H9 (cell line): Measurements from ENCODE around the gene CHD9. TPM values are rescaled to one million over a fixed set of nuclear protein-coding genes. Genes with fewer than 3 reads are reported as not detected.
A peak's percentile ranks its signal among the peaks of the same experiment; 100 is the strongest.

ENCODE experiments used
- DNase-seq: peaks from one replicate; pipeline ENCODE4 v3.0.0-alpha.2; 2017
- H2AFZ ChIP-seq: one replicate; pipeline ENCODE4 v1.6.1; 2013; ENCODE audit warnings: mild to moderate bottlenecking, low read length, control low read depth, moderate library complexity
- H2AK5ac ChIP-seq: 2 replicates; pipeline ENCODE4 v1.6.1; 2013; ENCODE audit warnings: low read length, control low read depth, mixed read lengths; ENCODE audit not compliant: insufficient read length
- H2BK120ac ChIP-seq: one replicate; pipeline ENCODE4 v1.6.1; 2013; ENCODE audit warnings: low read depth, mild to moderate bottlenecking, low read length, control low read depth, inconsistent platforms; ENCODE audit not compliant: poor library complexity, severe bottlenecking
- H2BK12ac ChIP-seq: 2 replicates; pipeline ENCODE4 v1.6.1; 2013; ENCODE audit warnings: low read length, control low read depth, mixed read lengths, low read depth; ENCODE audit not compliant: insufficient read length
- H2BK15ac ChIP-seq: 2 replicates; pipeline ENCODE4 v1.6.1; 2013; ENCODE audit warnings: low read depth, low read length, control low read depth
- H2BK20ac ChIP-seq: one replicate; pipeline ENCODE4 v1.6.1; 2013; ENCODE audit warnings: low read depth, mild to moderate bottlenecking, low read length, control low read depth, inconsistent platforms; ENCODE audit not compliant: poor library complexity, severe bottlenecking
- H2BK5ac ChIP-seq: 2 replicates; pipeline ENCODE4 v1.6.1; 2013; ENCODE audit warnings: low read length, control low read depth, mixed read lengths; ENCODE audit not compliant: insufficient read length
- H3K14ac ChIP-seq: 2 replicates; pipeline ENCODE4 v1.6.1; 2013; ENCODE audit warnings: low read length, control low read depth; ENCODE audit not compliant: insufficient read depth
- H3K18ac ChIP-seq: 2 replicates; pipeline ENCODE4 v1.6.1; 2013; ENCODE audit warnings: low read depth, mild to moderate bottlenecking, mixed read lengths, low read length, control low read depth; ENCODE audit not compliant: insufficient read length
- H3K23ac ChIP-seq: 2 replicates; pipeline ENCODE4 v1.6.1; 2013; ENCODE audit warnings: low read length, control low read depth, mixed read lengths, low read depth; ENCODE audit not compliant: insufficient read length
- H3K23me2 ChIP-seq: 2 replicates; pipeline ENCODE4 v1.6.1; 2013; ENCODE audit warnings: low read depth, mild to moderate bottlenecking, mixed read lengths, low read length, control low read depth; ENCODE audit not compliant: insufficient read length, poor library complexity, severe bottlenecking
- H3K27ac ChIP-seq: 2 replicates; pipeline ENCODE4 v1.5.1; 2013; ENCODE audit warnings: low read length, control low read depth, mixed read lengths, low read depth; ENCODE audit not compliant: insufficient read length
- H3K27me3 ChIP-seq: 2 replicates; pipeline ENCODE4 v1.6.1; 2013; ENCODE audit warnings: low read length, control low read depth, inconsistent platforms; ENCODE audit not compliant: insufficient read depth
- H3K4ac ChIP-seq: 2 replicates; pipeline ENCODE4 v1.6.1; 2013; ENCODE audit warnings: low read depth, mild to moderate bottlenecking, control low read depth, inconsistent platforms, low read length, moderate library complexity
- H3K4me1 ChIP-seq: 2 replicates; pipeline ENCODE4 v1.6.1; 2013; ENCODE audit warnings: low read length, control low read depth, inconsistent platforms; ENCODE audit not compliant: insufficient read depth
- H3K4me2 ChIP-seq: 2 replicates; pipeline ENCODE4 v1.6.1; 2013; ENCODE audit warnings: low read length, control low read depth, mixed read lengths; ENCODE audit not compliant: insufficient read length, insufficient read depth
- H3K56ac ChIP-seq: 2 replicates; pipeline ENCODE4 v1.6.1; 2013; ENCODE audit warnings: low read depth, mild to moderate bottlenecking, mixed read lengths, low read length, control low read depth; ENCODE audit not compliant: insufficient read length
- H3K79me1 ChIP-seq: 2 replicates; pipeline ENCODE4 v1.6.1; 2013; ENCODE audit warnings: low read depth, mild to moderate bottlenecking, moderate library complexity, low read length, control low read depth, inconsistent platforms; ENCODE audit not compliant: insufficient read depth, poor library complexity, severe bottlenecking
- H3K79me2 ChIP-seq: 2 replicates; pipeline ENCODE4 v1.6.1; 2013; ENCODE audit warnings: low read length, control low read depth, inconsistent platforms; ENCODE audit not compliant: insufficient read depth
- H3K9ac ChIP-seq: 2 replicates; pipeline ENCODE4 v1.6.1; 2013; ENCODE audit warnings: low read length, control low read depth, mixed read lengths; ENCODE audit not compliant: insufficient read length; ENCODE audit errors: extremely low read depth
- H3K9me3 ChIP-seq: one replicate; pipeline ENCODE4 v1.6.1; 2013; ENCODE audit warnings: low read depth, low read length, inconsistent platforms; ENCODE audit not compliant: control insufficient read depth
- H3T11ph ChIP-seq: one replicate; pipeline ENCODE4 v1.6.1; 2013; ENCODE audit warnings: mild to moderate bottlenecking, low read length, control low read depth, inconsistent platforms
- H4K20me1 ChIP-seq: one replicate; pipeline ENCODE4 v1.6.1; 2013; ENCODE audit not compliant: control insufficient read depth, insufficient read length, insufficient read depth
- H4K5ac ChIP-seq: 2 replicates; pipeline ENCODE4 v1.6.1; 2013; ENCODE audit warnings: low read depth, mild to moderate bottlenecking, mixed read lengths, low read length, control low read depth; ENCODE audit not compliant: insufficient read length
- H4K8ac ChIP-seq: replicated peaks from 2 replicates; pipeline ENCODE4 v1.6.1; 2013; ENCODE audit warnings: low read length, control low read depth, mixed read lengths, low read depth; ENCODE audit not compliant: insufficient read length
- H4K91ac ChIP-seq: 2 replicates; pipeline ENCODE4 v1.6.1; 2013; ENCODE audit warnings: low read depth, mild to moderate bottlenecking, moderate library complexity, mixed read lengths, low read length, control low read depth; ENCODE audit not compliant: insufficient read length
- H3K27ac Mint-ChIP-seq, 3 experiments: 2 replicates in 2 of 3; 3 replicates in 1 of 3; pipeline ENCODE4 v1.8.0; 2020 to 2021; ENCODE audit warnings: mixed read lengths in 3 of 3, mild to moderate bottlenecking in 1 of 3, moderate library complexity in 1 of 3
- H3K27me3 Mint-ChIP-seq: 2 replicates; pipeline ENCODE4 v1.8.0; 2021; ENCODE audit warnings: low read depth, mild to moderate bottlenecking, moderate library complexity, mixed read lengths
- H3K36me3 Mint-ChIP-seq, 3 experiments: 2 replicates in 2 of 3; 3 replicates in 1 of 3; pipeline ENCODE4 v1.8.0; 2020 to 2021; ENCODE audit warnings: low read depth in 3 of 3, mixed read lengths in 3 of 3; ENCODE audit not compliant: insufficient read depth in 1 of 3
- H3K4me1 Mint-ChIP-seq, 2 experiments: 2 replicates each; pipeline ENCODE4 v1.8.0; 2020; ENCODE audit warnings: mixed read lengths in 2 of 2
- H3K4me3 Mint-ChIP-seq, 2 experiments: 2 replicates in 1 of 2; 3 replicates in 1 of 2; pipeline ENCODE4 v1.8.0; 2020 to 2021; ENCODE audit warnings: mild to moderate bottlenecking in 2 of 2, mixed read lengths in 2 of 2, moderate library complexity in 1 of 2
- H3K9me3 Mint-ChIP-seq, 2 experiments: 2 replicates in 1 of 2; 3 replicates in 1 of 2; pipeline ENCODE4 v1.8.0; 2020; ENCODE audit warnings: mild to moderate bottlenecking in 2 of 2, mixed read lengths in 2 of 2, moderate library complexity in 1 of 2
- WGBS: extraction: QIAGEN DNeasy Blood & Tissue Kit; methylation state at CpG from one replicate; pipeline ENCODE4 v1.1.7; 2013; ENCODE audit warnings: missing lambda C conversion rate, low lambda C conversion rate, mixed read lengths; ENCODE audit not compliant: insufficient read length; ENCODE audit errors: extremely low coverage; 5-methylcytosine and 5-hydroxymethylcytosine counted together
- total RNA-seq: library from RNA; stranded (reverse); gene quantifications from 2 replicates; pipeline ENCODE4 v1.2.1, GENCODE V29; 2021
- TF ChIP-seq, protein P1 (sequence below): fragments of 200-600 bp; sonication (generic); conservative IDR thresholded peaks from 3 replicates; pipeline ENCODE4 v1.8.0; 2021; ENCODE audit warnings: antibody characterized with exemption, mild to moderate bottlenecking

The CHD9 gene
- total RNA-seq, 1 experiment from 2014 or later = 46.2 TPM

DNA sequence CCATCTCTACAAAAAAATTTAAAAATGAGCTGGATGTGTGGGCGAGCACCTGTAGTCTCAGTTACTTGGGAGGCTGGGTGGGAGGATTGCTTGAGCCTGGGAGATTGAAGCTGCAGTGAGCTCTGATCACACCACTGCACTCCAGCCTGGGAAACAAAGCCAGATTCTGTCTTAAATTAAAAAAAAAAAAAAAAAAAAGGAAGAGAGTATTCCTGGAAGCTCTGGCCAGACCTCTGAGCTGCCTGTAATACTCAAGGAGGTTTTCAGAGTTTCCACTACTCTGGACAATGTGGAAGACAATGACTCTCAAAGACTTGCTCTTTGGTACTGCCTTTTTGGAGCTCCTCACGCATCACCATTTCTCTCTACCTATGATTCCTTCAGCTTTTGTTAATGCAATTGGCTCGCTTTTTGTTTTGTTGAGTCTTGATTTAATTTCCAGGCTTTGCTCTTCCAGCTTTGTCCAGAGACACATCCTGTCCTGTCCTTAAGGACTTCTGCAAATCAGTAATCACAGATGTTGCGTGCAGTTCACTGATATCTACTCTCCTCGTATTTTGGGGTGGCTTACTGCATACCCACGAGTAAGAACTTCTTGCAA lies 10.8 kb downstream of the CHD9 start:
- H3T11ph ChIP-seq = no peak overlapping the region
- no CpG with 5 or more reads among the region's 6 CpGs for WGBS
- H3K79me2 ChIP-seq = no peaks in the 10 kb centered on the region; the same call in none of the 2 replicates
- H3K4me2 ChIP-seq = no peak overlapping the region
- H2AFZ ChIP-seq = no peak overlapping the region
- no peak overlapping the region for H3K56ac ChIP-seq
- H3K9me3 ChIP-seq = no peaks in the 10 kb centered on the region
- H3K4ac ChIP-seq = no peak overlapping the region
- no peaks in the 10 kb centered on the region for H3K79me1 ChIP-seq
- H3K23me2 ChIP-seq = no peaks in the 10 kb centered on the region
- H3K18ac ChIP-seq = no peak overlapping the region
- H2BK120ac ChIP-seq = no peak overlapping the region
- no peaks in the 10 kb centered on the region for H3K9me3 Mint-ChIP-seq
- H4K20me1 ChIP-seq = no peaks in the 10 kb centered on the region
- H3K27ac ChIP-seq = no peak overlapping the region
- H2BK12ac ChIP-seq = no peak overlapping the region
- TF ChIP-seq, protein P1, sequence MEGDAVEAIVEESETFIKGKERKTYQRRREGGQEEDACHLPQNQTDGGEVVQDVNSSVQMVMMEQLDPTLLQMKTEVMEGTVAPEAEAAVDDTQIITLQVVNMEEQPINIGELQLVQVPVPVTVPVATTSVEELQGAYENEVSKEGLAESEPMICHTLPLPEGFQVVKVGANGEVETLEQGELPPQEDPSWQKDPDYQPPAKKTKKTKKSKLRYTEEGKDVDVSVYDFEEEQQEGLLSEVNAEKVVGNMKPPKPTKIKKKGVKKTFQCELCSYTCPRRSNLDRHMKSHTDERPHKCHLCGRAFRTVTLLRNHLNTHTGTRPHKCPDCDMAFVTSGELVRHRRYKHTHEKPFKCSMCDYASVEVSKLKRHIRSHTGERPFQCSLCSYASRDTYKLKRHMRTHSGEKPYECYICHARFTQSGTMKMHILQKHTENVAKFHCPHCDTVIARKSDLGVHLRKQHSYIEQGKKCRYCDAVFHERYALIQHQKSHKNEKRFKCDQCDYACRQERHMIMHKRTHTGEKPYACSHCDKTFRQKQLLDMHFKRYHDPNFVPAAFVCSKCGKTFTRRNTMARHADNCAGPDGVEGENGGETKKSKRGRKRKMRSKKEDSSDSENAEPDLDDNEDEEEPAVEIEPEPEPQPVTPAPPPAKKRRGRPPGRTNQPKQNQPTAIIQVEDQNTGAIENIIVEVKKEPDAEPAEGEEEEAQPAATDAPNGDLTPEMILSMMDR = no peak
- DNase-seq = no peak
- no peak overlapping the region for H2AK5ac ChIP-seq
- H3K27me3 Mint-ChIP-seq = no peaks in the 10 kb centered on the region
- H3K4me3 Mint-ChIP-seq = no peak overlapping the region
- no peak overlapping the region for H3K9ac ChIP-seq
- H3K27ac Mint-ChIP-seq = peak overlapping the region in 2 of 3 experiments; percentile 50 to 77; a peak in 2 of 7 replicates
- no peak overlapping the region for H3K14ac ChIP-seq
- no peaks in the 10 kb centered on the region for H3K27me3 ChIP-seq
- H2BK5ac ChIP-seq = no peak overlapping the region
- peak overlapping the region; percentile 59 for H4K5ac ChIP-seq
- no peak overlapping the region for H3K23ac ChIP-seq
- no peaks in the 10 kb centered on the region for H3K4me1 ChIP-seq
- H2BK15ac ChIP-seq = no peak overlapping the region
- peaks cover 0 to 16% (median 4%) of the 10 kb centered on the region in 3 experiments; a peak in 4 of 7 replicates for H3K36me3 Mint-ChIP-seq
- no peak overlapping the region for H4K91ac ChIP-seq
- no peak overlapping the region for H4K8ac ChIP-seq
- H2BK20ac ChIP-seq = no peak overlapping the region
- peaks cover 17 to 20% of the 10 kb centered on the region in 2 experiments for H3K4me1 Mint-ChIP-seq
